K562 (cell line): Measurements from ENCODE around the gene SLC25A44.

ENCODE experiments used
- BRCA1 ChIP-seq, 2 experiments: fragments of 450-650 bp in 1 of 2; sonication (generic) in 1 of 2; formaldehyde crosslinking in 1 of 2; IDR thresholded peaks; 2 replicates each; pipeline versions ENCODE4 v1.5.0 to v1.6.1; 2017 to 2020; ENCODE audit warnings: mild to moderate bottlenecking in 1 of 2, missing genetic modification reagents in 1 of 2
- E2F6 ChIP-seq, 2 experiments: IDR thresholded peaks; 2 replicates each; pipeline ENCODE4 v1.6.1; 2011; ENCODE audit warnings: borderline replicate concordance in 1 of 2, control low read depth in 1 of 2, low read depth in 1 of 2, low read length in 1 of 2, mild to moderate bottlenecking in 1 of 2, mixed read lengths in 1 of 2, moderate library complexity in 1 of 2; ENCODE audit not compliant: insufficient read depth in 1 of 2, insufficient read length in 1 of 2, poor library complexity in 1 of 2, severe bottlenecking in 1 of 2; ENCODE audit errors: extremely low read depth in 1 of 2
- EWSR1 ChIP-seq: fragments of 450-650 bp; IDR thresholded peaks from 2 replicates; pipeline ENCODE4 v1.6.1; 2018; ENCODE audit warnings: borderline replicate concordance, mild to moderate bottlenecking, low read depth, moderate library complexity; ENCODE audit not compliant: partially characterized antibody
- FOXP1 ChIP-seq: sonication (generic); formaldehyde crosslinking; IDR thresholded peaks from 2 replicates; pipeline ENCODE4 v1.8.0; 2022; ENCODE audit warnings: mild to moderate bottlenecking, missing genetic modification reagents
- NR2C2 ChIP-seq, 2 experiments: fragments of 200-800 bp in 1 of 2; sonication (Bioruptor generic) in 1 of 2; sonication (generic) in 1 of 2; formaldehyde crosslinking in 1 of 2; IDR thresholded peaks; 2 replicates each; pipeline versions ENCODE4 v1.6.1 to v1.8.0; 2016 to 2022; ENCODE audit warnings: mild to moderate bottlenecking in 1 of 2, missing compliant biosample characterization in 1 of 2, missing genetic modification characterization in 1 of 2, missing genetic modification reagents in 1 of 2
- POLR2AphosphoS5 ChIP-seq: IDR thresholded peaks from 2 replicates; pipeline ENCODE4 v1.6.1; 2011; ENCODE audit warnings: mild to moderate bottlenecking, low read depth, low read length, moderate library complexity; ENCODE audit not compliant: control insufficient read depth, insufficient read depth
- TBP ChIP-seq: optimal IDR thresholded peaks from 2 replicates; pipeline ENCODE3; 2011; ENCODE audit warnings: low read depth, low read length, improper control_type of control experiment
- ZBTB7A ChIP-seq: IDR thresholded peaks from 2 replicates; pipeline ENCODE4 v1.6.1; 2011; ENCODE audit warnings: low read depth, mild to moderate bottlenecking, low read length, moderate library complexity, borderline replicate concordance; ENCODE audit not compliant: control insufficient read depth
- TF ChIP-seq, protein P1 (sequence below): fragments of 450-650 bp; formaldehyde crosslinking; IDR thresholded peaks from 2 replicates; pipeline ENCODE4 v1.4.0; 2022; ENCODE audit warnings: missing genetic modification characterization
- TF ChIP-seq, protein P2 (sequence below), 3 experiments: IDR thresholded peaks in 2 of 3; conservative IDR thresholded peaks in 1 of 3; 2 replicates each; pipeline ENCODE4 v1.5.1; 2011 to 2012; ENCODE audit warnings: low read length in 3 of 3, mild to moderate bottlenecking in 3 of 3, control low read depth in 2 of 3, improper control_type of control experiment in 1 of 3, inconsistent platforms in 1 of 3, low read depth in 1 of 3, mixed read lengths in 1 of 3, moderate library complexity in 1 of 3; ENCODE audit not compliant: insufficient read depth in 2 of 3

- no peak for TF ChIP-seq BRCA1 (IDR thresholded peaks at IDR 0.05)
- TF ChIP-seq BRCA1 (CRISPR knock-in tag; IDR thresholded peaks at IDR 0.05) = no peak
- no peak for TF ChIP-seq NR2C2 (CRISPR knock-in tag; IDR thresholded peaks at IDR 0.05)
- TF ChIP-seq NR2C2 (tag; IDR thresholded peaks at IDR 0.05) = no peak
- TF ChIP-seq FOXP1 (CRISPR knock-in tag) = no peak
- TF ChIP-seq, protein P1, sequence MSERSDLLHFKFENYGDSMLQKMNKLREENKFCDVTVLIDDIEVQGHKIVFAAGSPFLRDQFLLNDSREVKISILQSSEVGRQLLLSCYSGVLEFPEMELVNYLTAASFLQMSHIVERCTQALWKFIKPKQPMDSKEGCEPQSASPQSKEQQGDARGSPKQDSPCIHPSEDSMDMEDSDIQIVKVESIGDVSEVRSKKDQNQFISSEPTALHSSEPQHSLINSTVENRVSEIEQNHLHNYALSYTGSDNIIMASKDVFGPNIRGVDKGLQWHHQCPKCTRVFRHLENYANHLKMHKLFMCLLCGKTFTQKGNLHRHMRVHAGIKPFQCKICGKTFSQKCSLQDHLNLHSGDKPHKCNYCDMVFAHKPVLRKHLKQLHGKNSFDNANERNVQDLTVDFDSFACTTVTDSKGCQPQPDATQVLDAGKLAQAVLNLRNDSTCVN = no peak
- no peak for TF ChIP-seq E2F6 (IDR thresholded peaks at IDR 0.05; ENCODE audit: borderline replicate concordance in 1 of 2, extremely low read depth in 1 of 2, insufficient read depth in 1 of 2, insufficient read length in 1 of 2, low read depth in 1 of 2, low read length in 1 of 2, poor library complexity in 1 of 2, severe bottlenecking in 1 of 2)
- no peak for TF ChIP-seq POLR2AphosphoS5
- TF ChIP-seq TBP = no peak
- TF ChIP-seq ZBTB7A = no peak
- TF ChIP-seq, protein P2, sequence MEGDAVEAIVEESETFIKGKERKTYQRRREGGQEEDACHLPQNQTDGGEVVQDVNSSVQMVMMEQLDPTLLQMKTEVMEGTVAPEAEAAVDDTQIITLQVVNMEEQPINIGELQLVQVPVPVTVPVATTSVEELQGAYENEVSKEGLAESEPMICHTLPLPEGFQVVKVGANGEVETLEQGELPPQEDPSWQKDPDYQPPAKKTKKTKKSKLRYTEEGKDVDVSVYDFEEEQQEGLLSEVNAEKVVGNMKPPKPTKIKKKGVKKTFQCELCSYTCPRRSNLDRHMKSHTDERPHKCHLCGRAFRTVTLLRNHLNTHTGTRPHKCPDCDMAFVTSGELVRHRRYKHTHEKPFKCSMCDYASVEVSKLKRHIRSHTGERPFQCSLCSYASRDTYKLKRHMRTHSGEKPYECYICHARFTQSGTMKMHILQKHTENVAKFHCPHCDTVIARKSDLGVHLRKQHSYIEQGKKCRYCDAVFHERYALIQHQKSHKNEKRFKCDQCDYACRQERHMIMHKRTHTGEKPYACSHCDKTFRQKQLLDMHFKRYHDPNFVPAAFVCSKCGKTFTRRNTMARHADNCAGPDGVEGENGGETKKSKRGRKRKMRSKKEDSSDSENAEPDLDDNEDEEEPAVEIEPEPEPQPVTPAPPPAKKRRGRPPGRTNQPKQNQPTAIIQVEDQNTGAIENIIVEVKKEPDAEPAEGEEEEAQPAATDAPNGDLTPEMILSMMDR (IDR thresholded peaks at IDR 0.05 in 2 of 3, conservative IDR thresholded peaks at IDR 0.05 in 1 of 3; ENCODE audit: insufficient read depth in 2 of 3, low read depth in 1 of 3, low read length in 3 of 3) = no peak
- no peak for TF ChIP-seq EWSR1
These were observed 65.0 kb downstream of the SLC25A44 start for GRCh38 chr1:156258859-156259258.
